ENCODE data around the gene CA5A.

The CA5A gene

DNA sequence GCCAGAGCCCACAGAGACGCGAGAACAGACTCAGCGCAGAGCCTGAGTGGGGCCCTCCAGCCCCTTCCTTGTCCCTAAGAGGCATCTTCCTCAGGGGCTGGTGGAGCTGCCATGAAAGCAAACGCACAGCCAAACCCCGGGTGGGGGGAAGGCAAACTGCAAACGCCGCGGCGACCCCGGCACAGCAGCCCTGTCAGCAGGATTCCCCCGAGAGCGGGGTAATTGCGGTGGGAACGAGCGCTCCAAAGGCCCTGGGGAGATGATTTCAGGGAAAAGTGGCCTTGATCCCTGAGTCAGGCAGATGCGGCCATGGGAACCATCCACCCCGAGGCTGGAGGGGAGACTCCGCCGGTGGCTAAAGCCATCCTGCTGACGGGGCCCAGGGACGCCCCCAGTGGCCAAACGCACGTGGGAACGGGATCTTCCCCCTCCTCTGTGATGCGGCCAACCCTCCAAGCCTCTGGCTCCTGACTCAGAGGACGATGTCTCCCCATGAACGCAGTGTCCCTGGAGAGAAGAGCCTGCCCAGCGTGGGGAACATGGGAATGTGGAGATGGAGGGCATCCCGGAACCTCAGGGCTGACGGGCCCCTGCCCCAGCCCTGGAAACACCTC, 92.1 kb downstream of the CA5A start:
- no peak overlapping the region for H3K4me3 ChIP-seq (ENCODE audit: low read depth, low read length)
- TF ChIP-seq, protein P1, sequence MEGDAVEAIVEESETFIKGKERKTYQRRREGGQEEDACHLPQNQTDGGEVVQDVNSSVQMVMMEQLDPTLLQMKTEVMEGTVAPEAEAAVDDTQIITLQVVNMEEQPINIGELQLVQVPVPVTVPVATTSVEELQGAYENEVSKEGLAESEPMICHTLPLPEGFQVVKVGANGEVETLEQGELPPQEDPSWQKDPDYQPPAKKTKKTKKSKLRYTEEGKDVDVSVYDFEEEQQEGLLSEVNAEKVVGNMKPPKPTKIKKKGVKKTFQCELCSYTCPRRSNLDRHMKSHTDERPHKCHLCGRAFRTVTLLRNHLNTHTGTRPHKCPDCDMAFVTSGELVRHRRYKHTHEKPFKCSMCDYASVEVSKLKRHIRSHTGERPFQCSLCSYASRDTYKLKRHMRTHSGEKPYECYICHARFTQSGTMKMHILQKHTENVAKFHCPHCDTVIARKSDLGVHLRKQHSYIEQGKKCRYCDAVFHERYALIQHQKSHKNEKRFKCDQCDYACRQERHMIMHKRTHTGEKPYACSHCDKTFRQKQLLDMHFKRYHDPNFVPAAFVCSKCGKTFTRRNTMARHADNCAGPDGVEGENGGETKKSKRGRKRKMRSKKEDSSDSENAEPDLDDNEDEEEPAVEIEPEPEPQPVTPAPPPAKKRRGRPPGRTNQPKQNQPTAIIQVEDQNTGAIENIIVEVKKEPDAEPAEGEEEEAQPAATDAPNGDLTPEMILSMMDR (IDR thresholded peaks at IDR 0.05; ENCODE audit: borderline replicate concordance, insufficient read depth, low read depth, low read length) = 0 out of 2 replicates have a peak, but pooled peaks have one; percentile 11

DNA sequence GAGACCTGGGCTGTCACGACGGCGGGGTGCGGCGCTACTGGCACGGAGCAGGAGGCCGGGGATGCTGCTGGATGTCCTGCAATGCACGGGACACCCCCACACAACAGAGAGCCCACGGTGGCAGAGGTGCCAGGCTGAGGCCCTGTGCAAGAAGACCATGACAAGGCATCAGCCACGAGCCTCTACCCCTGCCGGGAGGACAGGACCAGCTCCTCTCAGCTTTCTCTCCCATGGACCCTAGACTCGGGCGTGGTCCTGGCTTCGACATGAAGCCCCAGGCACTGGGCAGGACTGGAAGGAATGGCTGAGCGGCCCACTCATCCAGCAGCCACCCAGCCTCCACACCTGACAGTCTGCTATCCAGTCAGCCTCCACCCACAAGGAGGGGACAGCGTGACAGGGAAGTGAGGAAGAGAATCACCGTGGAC, 92.6 kb downstream of the CA5A start:
- H3K4me3 ChIP-seq (ENCODE audit: low read depth, low read length) = no peak overlapping the region
- TF ChIP-seq, protein P1 (IDR thresholded peaks at IDR 0.05; ENCODE audit: borderline replicate concordance, insufficient read depth, low read depth, low read length) = no peak

DNA sequence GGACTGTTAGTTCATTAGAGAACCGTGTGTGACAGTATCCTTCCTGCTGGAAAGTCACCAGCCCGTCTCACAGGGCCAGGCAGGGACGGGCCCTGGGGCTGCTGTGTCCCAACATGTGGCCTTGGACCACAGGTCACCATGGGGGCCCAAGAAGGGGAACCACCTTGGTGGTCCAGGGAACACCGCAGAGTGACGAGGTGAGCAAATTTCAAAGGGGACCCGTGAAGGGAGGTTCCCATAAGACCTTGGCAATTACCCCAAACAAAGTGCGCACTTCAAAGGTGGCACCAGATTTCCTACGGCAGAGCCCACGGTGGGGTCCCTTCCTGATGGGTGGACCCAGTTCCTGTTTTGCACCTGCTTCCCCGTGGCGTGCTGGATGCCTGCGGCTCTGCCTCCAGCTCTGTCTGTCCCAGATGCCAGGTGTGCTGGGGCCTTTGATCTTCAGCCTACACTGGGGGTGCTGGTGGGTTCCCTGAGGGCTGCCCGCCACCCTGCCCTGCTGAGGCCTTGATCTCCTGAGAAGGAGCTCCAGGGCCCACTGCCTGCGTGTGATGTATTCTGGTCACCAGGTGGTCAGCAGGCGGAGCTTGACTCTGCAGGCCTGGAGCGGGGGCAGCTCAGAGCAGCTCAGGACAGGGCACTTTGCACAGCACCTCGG, 94.0 kb downstream of the CA5A start:
- TF ChIP-seq, protein P1 (IDR thresholded peaks at IDR 0.05; ENCODE audit: borderline replicate concordance, insufficient read depth, low read depth, low read length) = no peak
- H3K4me3 ChIP-seq (ENCODE audit: low read depth, low read length) = no peak overlapping the region

DNA sequence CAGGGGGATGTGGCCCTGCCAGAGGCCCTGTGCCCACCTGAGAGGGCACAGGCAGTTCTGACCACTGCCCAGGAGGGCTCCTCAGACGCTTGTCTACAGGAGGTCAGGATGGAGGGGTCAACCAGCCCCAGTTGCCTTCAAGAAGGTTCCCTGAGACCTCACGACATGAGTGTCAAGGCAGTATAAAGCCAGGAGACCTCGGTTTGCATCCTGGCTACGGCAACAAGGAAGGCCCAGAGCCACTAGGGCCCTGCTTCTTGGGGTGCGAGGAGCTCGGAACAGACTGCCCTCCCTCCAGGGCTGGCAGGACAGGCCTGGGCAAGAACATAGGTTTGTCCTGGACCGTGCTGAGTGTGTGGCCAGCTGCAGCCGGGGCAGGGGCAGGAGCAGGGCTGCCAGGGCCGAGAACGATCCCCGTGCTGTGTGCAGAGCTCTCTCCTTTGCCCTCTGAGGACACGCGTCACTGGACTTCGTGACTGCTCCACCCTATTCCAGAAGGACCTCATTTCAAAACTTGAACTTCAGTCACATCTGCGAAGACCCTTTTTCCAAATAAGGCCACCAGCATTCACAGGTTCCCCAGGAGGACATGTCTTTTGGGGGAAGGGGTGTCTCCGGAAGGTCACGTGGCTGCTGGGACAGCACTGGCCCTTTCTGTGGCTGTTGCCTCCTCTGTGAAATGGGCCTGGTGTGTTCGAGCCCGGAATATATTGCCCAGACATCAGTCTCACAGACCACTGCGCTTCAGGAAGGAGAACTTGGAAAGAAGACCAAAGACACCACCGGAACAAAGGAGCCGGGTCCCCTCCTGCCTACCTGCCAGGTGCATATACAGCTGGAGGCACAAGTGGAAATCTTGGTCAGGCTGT, 94.8 kb downstream of the CA5A start:
- TF ChIP-seq, protein P1 (IDR thresholded peaks at IDR 0.05; ENCODE audit: borderline replicate concordance, insufficient read depth, low read depth, low read length) = no peak
- no peak overlapping the region for H3K4me3 ChIP-seq (ENCODE audit: low read depth, low read length)

DNA sequence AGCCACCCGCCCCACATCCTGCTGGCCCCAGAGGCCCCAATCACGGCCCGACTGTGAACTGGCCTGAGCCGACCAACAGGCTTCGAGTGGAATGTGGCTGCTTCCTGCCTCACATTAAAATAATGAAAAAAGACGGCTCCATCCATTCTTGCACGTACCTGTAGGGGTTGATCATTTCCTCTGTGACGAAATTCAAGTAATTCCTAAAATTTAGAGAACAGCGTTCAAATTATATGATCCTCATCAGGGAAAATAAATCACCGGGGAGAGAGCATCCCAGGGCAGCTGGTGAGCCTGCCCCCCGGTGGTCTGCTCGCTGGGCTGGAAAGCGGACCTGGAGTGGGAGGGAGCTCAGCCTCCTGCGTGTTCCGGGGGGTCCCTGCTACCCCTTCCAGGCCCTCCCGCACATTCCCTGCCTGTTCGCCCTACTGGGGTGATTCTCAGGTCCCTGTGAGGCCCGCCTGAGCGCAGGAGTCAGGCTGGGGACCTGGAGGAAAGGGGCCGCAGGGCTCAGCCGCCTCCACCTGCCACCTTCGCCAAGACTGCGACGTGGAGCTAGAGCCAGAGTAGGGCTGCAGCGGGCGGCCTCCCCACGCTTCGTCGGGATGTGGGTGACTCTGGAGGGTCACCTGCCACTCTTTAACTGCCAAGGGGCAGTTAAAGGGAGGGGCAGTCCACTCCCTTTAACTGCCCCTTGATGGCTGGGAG, 95.9 kb downstream of the CA5A start:
- TF ChIP-seq, protein P1 (IDR thresholded peaks at IDR 0.05; ENCODE audit: borderline replicate concordance, insufficient read depth, low read depth, low read length) = no peak
- no peak overlapping the region for H3K4me3 ChIP-seq (ENCODE audit: low read depth, low read length)

DNA sequence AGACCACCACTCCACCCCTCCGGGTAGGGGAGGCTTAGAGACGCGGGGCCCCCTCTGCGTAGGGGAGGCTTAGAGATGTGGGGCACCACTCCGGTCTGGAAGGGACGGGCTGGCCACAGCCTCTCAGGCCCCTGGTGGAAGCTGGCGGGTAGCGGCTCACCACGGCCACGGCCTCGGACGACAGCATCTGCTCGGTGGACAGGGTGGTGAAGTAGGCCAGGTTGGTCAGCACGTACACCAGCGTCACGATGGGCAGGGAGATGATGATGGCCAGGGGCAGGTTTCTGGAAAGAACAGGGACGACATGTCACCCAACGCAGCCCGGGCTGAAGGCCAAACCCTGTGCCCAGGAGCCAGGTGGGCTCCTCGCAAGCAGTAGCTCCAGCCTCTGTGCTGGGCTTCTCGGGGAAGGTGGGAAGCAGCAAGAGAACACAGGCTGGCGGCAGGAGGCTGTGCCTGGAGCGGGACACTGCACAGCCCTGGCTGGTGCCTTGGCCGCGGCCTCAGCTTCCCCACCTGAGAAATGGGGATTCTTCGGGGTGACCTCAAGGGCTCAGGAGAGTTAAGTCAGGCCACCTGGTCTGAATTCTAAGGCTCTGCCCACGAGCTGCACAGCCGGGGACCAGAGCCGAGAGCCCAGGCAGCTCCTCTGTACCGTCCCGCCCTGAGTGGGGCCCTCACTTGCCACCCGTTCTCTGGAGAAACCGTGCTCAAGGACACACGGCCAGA, 96.6 kb downstream of the CA5A start:
- TF ChIP-seq, protein P1 (IDR thresholded peaks at IDR 0.05; ENCODE audit: borderline replicate concordance, insufficient read depth, low read depth, low read length) = no peak
- no peak overlapping the region for H3K4me3 ChIP-seq (ENCODE audit: low read depth, low read length)

Data from GM12875 (cell line).